ENCODE data around the gene CACNA1C.
A peak's percentile ranks its signal among the peaks of the same experiment; 100 is the strongest.

CACNA1C gene

GRCh38 chr12:2457215-2457932, 404.6 kb downstream of the CACNA1C start:
- DNase-seq (ENCODE audit: low spot score), result no peak

GRCh38 chr12:2457933-2458414, 405.2 kb downstream of the CACNA1C start:
- DNase-seq (ENCODE audit: low spot score), result no peak

GRCh38 chr12:2460051-2460670, 407.4 kb downstream of the CACNA1C start:
- DNase-seq (ENCODE audit: low spot score), result no peak

DNA sequence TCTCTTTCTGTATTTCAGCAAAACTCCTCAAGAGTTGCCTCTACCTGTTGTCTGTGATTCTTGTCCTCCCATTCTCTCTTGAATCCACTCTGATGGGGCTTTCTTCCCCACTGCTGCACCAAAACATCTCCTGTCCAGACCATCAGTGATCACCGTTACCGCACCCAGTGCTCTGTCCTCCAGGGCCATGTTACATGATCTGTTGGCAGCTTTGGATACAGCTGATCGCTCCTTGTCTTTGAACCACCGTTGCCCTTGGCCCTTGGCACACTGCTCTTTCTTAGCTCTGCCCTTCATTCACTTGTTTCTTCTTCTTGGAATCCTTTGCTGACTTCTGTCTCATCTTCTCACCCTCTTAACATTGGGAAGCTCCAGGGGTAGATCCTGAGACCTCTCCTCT, 408.3 kb downstream of the CACNA1C start:
- no peak for DNase-seq (ENCODE audit: low spot score)

DNA sequence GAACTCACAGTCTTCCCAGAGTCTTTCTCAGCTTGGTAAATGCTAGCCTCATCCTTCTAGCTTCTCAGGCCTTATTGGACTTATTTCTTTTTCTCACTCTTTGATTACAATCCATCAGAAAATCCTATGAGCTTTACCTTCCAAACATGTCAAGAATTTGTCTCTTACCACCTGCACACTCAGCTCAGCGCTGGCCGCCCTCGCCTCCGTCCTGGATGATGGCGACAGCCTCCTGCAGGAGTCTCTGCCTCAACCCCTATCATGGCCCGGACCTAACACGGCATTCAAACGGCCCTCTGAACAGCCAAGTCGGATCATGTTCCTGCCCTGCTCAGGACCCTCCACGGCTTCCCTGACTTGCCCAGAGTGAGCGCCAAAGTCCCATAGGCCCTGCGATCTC, 408.9 kb downstream of the CACNA1C start:
- DNase-seq (ENCODE audit: low spot score), result no peak

DNA sequence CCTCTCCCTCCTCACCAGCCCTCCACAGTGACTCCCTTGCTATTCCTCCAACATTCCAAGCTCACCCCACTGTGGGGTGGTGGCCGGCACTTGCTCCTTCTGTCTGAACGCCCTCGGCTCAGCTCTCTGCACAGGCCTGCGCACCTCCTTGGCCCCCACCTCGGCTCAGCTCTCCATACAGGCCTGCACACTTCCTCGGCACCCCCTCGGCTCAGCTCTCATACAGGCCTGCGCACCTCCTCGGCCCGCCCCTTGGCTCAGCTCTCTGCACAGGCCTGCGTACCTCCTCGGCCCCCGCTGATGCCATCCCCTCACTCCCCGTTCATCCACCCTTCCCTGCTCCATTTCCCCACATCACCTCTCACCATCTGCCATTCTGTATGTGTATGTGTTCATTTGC, 409.3 kb downstream of the CACNA1C start:
- no peak for DNase-seq (ENCODE audit: low spot score)

- DNase-seq (ENCODE audit: low spot score), result no peak
Observed at GRCh38 chr12:2463719-2464118, 410.9 kb downstream of the CACNA1C start.

DNA sequence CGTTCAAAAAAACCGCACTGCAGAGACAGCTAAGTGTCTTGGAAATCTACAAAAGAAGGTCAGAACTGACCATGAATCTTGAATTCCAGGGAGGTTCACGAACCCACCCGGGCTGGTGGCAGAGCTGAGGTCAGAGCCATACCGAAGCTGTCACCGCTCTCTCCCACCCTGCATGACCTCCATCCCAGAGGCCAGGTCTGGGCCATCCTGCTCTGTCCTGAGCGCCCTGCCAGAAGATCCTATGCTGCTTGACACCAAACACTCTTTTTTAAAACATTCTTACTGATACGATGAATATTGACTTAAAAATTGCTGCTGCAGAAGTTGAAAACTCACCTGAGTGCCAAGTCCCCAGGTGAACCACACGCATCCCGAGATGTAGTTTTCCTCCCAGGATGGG, 412.9 kb downstream of the CACNA1C start:
- no peak for DNase-seq (ENCODE audit: low spot score)

- DNase-seq (ENCODE audit: low spot score), result no peak
Observed at GRCh38 chr12:2466211-2466610, 413.4 kb downstream of the CACNA1C start.

DNA sequence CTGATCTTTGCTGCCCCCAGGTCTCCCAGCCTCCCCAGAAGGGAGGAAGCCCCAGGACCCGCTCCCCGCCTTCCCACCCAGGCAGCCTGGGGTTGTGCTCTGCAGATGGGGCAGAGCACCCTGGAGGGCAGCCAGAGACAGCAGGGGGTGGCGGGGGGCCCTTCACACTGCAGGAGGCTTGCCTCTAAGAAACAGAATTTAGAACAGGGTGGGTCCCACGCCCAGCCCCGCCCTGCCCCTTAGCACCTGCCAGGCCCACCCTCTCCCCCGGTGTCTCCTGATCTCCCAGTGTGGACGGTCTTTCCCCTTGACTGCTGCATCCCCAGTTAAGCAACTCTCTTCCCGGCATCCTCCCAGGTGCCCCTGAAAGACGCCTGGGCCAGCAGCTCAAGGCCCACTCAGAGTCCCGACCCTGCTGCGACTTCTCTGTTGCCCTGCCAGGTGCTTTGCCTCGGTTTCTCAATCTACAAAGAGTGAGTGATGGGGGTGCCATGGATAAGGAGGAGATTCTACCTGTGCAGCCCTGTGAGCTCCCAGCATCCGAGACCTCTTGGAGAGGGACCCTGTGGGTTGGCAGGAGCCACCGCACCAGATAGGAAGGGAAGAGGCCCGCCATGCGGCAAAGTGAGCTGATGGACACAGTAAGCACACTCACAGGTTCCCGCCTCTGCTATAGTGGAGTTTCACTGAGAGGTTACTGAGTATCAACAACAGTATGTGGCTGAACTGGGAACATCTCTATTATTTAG, 414.8 kb downstream of the CACNA1C start:
- DNase-seq (ENCODE audit: low spot score), result no peak

- no peak for DNase-seq (ENCODE audit: low spot score)
Observed at GRCh38 chr12:2475984-2476383, 423.2 kb downstream of the CACNA1C start.

DNA sequence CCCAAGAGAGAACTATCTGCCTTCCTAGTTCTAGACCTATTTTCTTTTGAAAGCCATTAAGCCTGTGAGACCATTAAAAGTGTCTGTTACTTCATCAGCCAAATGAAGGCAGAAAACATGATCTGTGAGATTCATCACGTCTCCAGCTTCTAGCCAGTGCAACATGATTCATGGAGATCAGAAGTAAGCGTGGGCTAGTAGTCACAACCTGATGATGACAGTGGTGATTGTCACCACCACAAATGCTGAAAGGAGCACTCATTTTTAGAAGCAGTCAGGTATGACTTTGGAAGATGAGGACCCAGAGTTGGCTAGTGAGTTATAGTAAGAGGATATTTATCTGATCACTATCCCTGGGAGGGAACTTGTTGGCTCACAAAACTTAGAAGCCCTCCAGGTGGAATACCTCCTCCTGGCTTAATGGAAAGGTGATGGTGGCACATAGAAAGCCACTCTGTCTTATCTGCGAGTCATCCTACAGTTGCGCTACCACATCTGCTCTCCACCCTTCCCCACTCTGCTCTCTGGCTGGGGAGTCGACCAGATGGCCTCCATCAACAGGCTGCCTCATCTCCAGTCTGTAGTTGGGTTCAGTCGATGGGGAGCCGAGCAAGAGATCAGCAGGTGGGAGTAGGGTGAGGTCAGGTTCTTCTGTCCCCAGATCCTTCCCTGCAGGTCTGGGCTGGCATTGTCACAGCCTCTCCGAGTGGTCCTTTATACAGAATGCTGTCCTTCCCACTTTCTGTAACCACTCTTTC, 424.4 kb downstream of the CACNA1C start:
- no peak for DNase-seq (ENCODE audit: low spot score)

DNA sequence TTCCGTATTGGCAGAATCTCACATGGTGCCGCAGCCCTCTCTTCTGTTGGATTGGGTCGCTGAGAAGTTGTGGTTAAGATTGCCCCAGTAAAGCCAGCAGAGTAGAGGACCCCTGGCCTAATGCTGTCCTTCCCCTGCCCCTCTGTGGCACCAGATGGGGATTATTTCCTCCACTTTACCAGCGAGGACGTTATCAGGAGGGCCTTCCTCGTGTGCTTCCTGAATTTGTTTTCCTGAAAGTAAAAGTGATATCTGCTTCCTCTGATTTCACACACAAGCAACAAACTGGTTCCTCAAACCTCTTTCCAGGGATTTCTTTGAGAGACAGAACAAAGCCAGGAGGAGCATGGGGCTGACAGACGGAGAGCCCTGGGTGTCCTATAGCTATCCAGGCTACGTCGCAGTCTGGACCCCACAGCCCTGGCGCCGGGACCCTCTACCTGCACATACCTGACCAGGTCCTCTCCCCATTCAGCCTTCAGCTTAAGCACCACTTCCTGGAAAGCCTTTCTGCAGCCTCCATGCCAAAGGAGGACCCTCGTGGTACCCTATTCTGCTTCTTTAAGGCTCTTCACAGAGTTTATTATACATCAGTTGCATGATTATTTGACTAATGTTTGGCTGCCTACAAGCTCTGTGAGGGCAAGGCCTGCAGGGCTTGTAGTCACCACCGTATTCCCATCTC, 427.2 kb downstream of the CACNA1C start:
- DNase-seq (ENCODE audit: low spot score), result no peak

GRCh38 chr12:2481346-2481745, 428.6 kb downstream of the CACNA1C start:
- DNase-seq (ENCODE audit: low spot score), result no peak

DNA sequence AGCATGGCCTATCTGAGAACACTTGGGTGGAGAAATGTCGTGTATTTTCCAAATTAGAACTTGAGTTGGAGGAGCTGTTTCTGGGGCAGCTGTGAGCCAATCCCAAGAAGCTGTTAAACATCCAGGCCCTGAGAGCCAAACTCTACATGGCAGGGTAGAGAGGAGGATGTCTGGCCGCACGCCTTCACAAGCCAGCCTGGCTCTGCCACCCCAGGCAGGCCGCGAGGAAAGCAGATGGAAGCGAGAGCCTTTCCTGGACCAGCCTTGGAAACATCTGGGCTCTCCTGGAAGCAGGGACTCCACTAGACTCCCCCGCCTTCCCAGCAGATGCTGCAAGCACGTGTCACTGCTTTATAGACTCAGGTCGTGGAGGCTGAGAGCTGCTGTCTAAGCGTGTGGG, 429.2 kb downstream of the CACNA1C start:
- no peak for DNase-seq (ENCODE audit: low spot score)

DNA sequence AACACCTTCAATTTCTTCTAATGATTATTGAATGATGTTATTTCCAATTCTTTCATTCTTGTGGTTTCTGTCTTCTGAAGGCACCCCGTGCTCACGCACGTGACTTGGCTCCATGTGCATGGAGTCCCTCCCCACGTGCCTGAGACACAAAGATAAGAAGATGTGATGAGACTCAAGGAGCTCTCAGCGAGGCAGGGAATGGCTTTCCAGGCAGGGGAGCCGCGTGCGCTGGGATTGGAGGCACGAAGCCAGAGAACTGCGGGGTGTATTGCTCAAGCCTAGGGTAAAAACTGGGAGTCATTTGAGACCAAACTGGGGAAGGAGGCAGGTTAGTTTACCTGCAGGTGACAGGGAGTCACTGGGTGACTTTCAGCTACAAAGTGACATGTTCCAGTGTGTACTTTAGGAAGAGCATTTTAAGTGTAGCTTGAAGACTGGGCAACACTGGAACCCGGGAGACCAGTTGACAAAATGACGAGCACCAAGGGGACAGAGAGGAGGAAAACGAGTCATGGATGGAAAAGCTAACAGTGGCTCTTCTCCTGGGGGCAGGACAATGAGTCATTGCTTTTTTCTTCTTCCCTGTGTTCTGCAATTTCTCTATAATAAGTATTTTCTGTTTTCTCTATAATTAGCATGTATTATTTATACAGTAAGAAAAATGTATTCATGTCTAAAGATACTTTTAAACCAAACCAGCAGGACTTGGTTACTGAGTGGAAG, 430.3 kb downstream of the CACNA1C start:
- peak; percentile 31 for DNase-seq (ENCODE audit: low spot score)

- no peak for DNase-seq (ENCODE audit: low spot score)
Observed at GRCh38 chr12:2483713-2484112, 430.9 kb downstream of the CACNA1C start.

GRCh38 chr12:2484141-2484776, 431.5 kb downstream of the CACNA1C start:
- DNase-seq (ENCODE audit: low spot score), result no peak

- DNase-seq (ENCODE audit: low spot score), result no peak
Observed at GRCh38 chr12:2485681-2486080, 432.9 kb downstream of the CACNA1C start.

GRCh38 chr12:2486796-2487195, 434.0 kb downstream of the CACNA1C start:
- no peak for DNase-seq (ENCODE audit: low spot score)

- DNase-seq (ENCODE audit: low spot score), result peak; percentile 29
Observed at GRCh38 chr12:2487278-2487677, 434.5 kb downstream of the CACNA1C start.
